PC-3 (cell line): ENCODE measurements around the gene VTI1A. TPM values are rescaled to one million over a fixed set of nuclear protein-coding genes. Genes with fewer than 3 reads are reported as not detected.

Experiments used
- ATAC-seq: fragments of 200-7000 bp; cut with Tn5 transposase; 2 replicates; pipeline ENCODE4 v1.9.1; 2020; ENCODE audit warnings: mild to moderate bottlenecking, moderate library complexity
- BruUV-seq: library from RNA; stranded (reverse); fragments of 400-500 nt; replicated peaks from 2 replicates; lab custom pipeline; 2021; lab: Mats Ljungman, UMichigan
- CTCF ChIA-PET: fragments of 300-600 bp; sonication (Branson Sonifier 250); formaldehyde crosslinking; loops from one replicate; lab custom pipeline; 2022; ENCODE audit warnings: antibody characterized with exemption; lab: Charles Lee
- POLR2A ChIA-PET: fragments of 300-600 bp; sonication (Branson Sonifier 250); formaldehyde crosslinking; loops from one replicate; lab custom pipeline; 2022; ENCODE audit warnings: antibody characterized with exemption; ENCODE audit not compliant: unreplicated experiment; lab: Charles Lee
- DNase-seq: peaks from one replicate; pipeline ENCODE4 v3.0.0-alpha.2; 2015
- H2AFZ ChIP-seq: fragments of 300-600 bp; sonication (generic); 2 replicates; pipeline ENCODE4 v1.6.0; 2016; ENCODE audit warnings: antibody characterized with exemption, low read length
- H3F3A ChIP-seq: fragments of 300-600 bp; sonication (generic); one replicate; pipeline ENCODE4 v1.6.0; 2017; ENCODE audit warnings: antibody characterized with exemption, low read length, control low read depth, mild to moderate bottlenecking; ENCODE audit not compliant: unreplicated experiment
- H3K27ac ChIP-seq: fragments of 300-600 bp; sonication (generic); 2 replicates; pipeline ENCODE4 v1.5.1; 2016; ENCODE audit warnings: mild to moderate bottlenecking, low read length
- H3K27me3 ChIP-seq: fragments of 300-600 bp; sonication (generic); 2 replicates; pipeline ENCODE4 v1.6.1; 2016; ENCODE audit warnings: low read length, mixed read lengths
- H3K36me3 ChIP-seq: fragments of 300-600 bp; sonication (generic); 2 replicates; pipeline ENCODE4 v1.6.1; 2016; ENCODE audit warnings: low read depth, mixed run types, low read length, mixed read lengths
- H3K4me1 ChIP-seq: fragments of 300-600 bp; sonication (generic); 2 replicates; pipeline ENCODE4 v1.5.1; 2016; ENCODE audit warnings: low read length; ENCODE audit not compliant: insufficient read depth
- H3K4me2 ChIP-seq: fragments of 300-600 bp; sonication (generic); 2 replicates; pipeline ENCODE4 v1.6.0; 2016; ENCODE audit warnings: low read length
- H3K4me3 ChIP-seq: fragments of 300-600 bp; sonication (generic); 2 replicates; pipeline ENCODE4 v1.5.1; 2016; ENCODE audit warnings: mild to moderate bottlenecking, low read length, mixed read lengths
- H3K79me2 ChIP-seq: fragments of 300-600 bp; sonication (generic); 2 replicates; pipeline ENCODE4 v1.6.1; 2017; ENCODE audit warnings: low read length, mixed read lengths
- H3K9ac ChIP-seq: fragments of 300-600 bp; sonication (generic); 2 replicates; pipeline ENCODE4 v1.6.0; 2016; ENCODE audit warnings: mild to moderate bottlenecking, low read length
- H3K9me2 ChIP-seq: fragments of 300-600 bp; sonication (generic); replicated peaks from 2 replicates; pipeline ENCODE4 v1.6.1; 2016; ENCODE audit warnings: mixed run types, low read length, mixed read lengths
- H3K9me3 ChIP-seq: fragments of 300-600 bp; sonication (generic); 2 replicates; pipeline ENCODE4 v1.6.1; 2016; ENCODE audit warnings: low read length, mixed read lengths
- H4K20me1 ChIP-seq: fragments of 300-600 bp; sonication (generic); 2 replicates; pipeline ENCODE4 v1.6.1; 2016; ENCODE audit warnings: low read length, mixed read lengths
- EZH2 ChIP-seq: fragments of 300-600 bp; sonication (generic); IDR thresholded peaks from one replicate; pipeline ENCODE4 v1.6.1; 2017; ENCODE audit warnings: antibody characterized with exemption, mild to moderate bottlenecking, low read length; ENCODE audit not compliant: unreplicated experiment
- EZH2phosphoT487 ChIP-seq: fragments of 300-600 bp; sonication (generic); IDR thresholded peaks from 2 replicates; pipeline ENCODE4 v1.6.1; 2018; ENCODE audit warnings: mild to moderate bottlenecking, antibody characterized with exemption, low read length, borderline replicate concordance
- intact Hi-C: fragments of 100-400 bp; cut with micrococcal nuclease; formaldehyde crosslinking; loops from 2 replicates; pipeline ENCODE4 v1.9.0; 2023
- total RNA-seq: library from RNA; depleted of rRNA; stranded (reverse); fragments of >200 nt; gene quantifications from 2 replicates; pipeline ENCODE4 v1.2.3, GENCODE V29; 2014
- TF ChIP-seq, protein P1 (sequence below): fragments of 300-600 bp; sonication (generic); conservative IDR thresholded peaks from 2 replicates; pipeline ENCODE4 v1.5.1; 2017; ENCODE audit warnings: antibody characterized with exemption, low read depth, mild to moderate bottlenecking, low read length

The VTI1A gene
- total RNA-seq, 1 experiment from 2014 or later = 18.1 TPM

DNA sequence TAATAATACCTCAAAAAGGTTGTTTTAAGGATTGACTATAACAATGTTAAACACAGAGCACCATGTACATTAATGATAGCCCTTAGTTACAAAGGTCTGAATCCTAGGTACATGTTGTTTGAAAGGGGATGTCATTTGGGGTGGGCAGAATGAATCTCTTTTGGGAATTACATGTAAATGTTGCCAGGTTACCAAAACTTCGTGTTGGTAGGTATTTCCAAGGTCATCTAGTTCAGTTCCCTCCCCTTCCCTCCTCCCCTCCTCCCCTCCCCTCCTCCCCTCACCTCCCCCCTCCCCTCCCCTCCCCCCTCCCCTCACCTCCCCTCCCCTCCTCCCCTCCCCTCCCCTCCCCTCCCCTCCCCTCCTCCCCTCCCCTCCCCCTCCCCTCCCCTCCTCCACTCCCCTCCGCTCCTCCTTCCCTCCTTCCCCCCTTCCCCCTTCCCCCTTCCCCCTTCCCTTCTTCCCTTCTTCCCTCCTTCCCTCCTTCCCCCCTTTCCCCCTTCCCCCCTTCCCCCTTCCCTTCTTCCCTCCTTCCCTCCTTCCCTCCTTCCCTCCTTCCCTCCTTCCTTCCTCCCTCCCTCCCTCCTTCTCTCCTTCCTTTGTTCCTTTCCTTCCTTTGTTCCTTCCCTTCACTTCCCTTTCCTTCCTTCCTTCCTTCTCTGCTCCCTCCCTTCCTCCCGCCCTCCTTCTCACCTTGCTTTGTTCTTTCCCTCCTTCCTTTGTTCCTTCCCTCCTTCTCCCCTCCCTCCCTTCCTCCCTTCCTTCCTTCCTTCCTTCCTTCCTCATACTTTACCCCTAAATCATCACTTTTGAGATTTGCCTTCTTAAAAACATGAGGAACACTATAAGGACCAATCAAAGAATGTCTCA is 8.1 kb downstream of the VTI1A start:
- H3K9ac ChIP-seq = no peak overlapping the region
- no peak overlapping the region for H3K27ac ChIP-seq
- TF ChIP-seq, protein P1, sequence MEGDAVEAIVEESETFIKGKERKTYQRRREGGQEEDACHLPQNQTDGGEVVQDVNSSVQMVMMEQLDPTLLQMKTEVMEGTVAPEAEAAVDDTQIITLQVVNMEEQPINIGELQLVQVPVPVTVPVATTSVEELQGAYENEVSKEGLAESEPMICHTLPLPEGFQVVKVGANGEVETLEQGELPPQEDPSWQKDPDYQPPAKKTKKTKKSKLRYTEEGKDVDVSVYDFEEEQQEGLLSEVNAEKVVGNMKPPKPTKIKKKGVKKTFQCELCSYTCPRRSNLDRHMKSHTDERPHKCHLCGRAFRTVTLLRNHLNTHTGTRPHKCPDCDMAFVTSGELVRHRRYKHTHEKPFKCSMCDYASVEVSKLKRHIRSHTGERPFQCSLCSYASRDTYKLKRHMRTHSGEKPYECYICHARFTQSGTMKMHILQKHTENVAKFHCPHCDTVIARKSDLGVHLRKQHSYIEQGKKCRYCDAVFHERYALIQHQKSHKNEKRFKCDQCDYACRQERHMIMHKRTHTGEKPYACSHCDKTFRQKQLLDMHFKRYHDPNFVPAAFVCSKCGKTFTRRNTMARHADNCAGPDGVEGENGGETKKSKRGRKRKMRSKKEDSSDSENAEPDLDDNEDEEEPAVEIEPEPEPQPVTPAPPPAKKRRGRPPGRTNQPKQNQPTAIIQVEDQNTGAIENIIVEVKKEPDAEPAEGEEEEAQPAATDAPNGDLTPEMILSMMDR = no peak
- no peak for TF ChIP-seq EZH2
- no peak for TF ChIP-seq EZH2phosphoT487
- H4K20me1 ChIP-seq = no peaks in the 10 kb centered on the region
- H3K4me3 ChIP-seq = no peak overlapping the region
- DNase-seq (no peak), ATAC-seq (no peak)
- H3K9me3 ChIP-seq = no peaks in the 10 kb centered on the region
- ChIA-PET POLR2A (no interaction called here), CTCF (no interaction called here)
- no peak overlapping the region for H3K4me2 ChIP-seq
- H3F3A ChIP-seq = no peaks in the 10 kb centered on the region
- no peaks in the 10 kb centered on the region for H3K27me3 ChIP-seq
- no peaks in the 10 kb centered on the region for H3K79me2 ChIP-seq
- no peaks in the 10 kb centered on the region for H3K9me2 ChIP-seq
- H2AFZ ChIP-seq = no peak overlapping the region
- no peaks in the 10 kb centered on the region for H3K4me1 ChIP-seq
- H3K36me3 ChIP-seq = no peaks in the 10 kb centered on the region
- intact Hi-C loops = no loop called here
- no TSS peak for BruUV-seq

DNA sequence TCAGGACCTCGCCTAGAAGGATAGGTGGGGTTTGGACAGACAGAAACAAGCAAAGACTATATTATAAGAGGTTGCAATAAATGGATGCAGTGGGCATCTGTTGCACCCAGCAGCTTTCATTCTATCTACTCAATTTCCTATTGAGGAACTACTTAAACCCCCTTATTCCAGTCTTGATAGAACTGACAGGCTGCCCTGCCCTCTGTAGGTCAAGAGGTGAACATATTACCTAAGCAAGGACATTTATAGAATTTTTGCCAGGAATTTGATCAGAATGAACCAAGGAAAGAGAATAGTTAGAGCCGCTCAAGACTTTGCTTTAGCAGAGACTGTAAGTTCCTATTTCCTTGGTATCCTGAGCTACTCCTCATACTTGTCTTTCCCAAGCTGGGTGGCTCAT is 9.5 kb downstream of the VTI1A start:
- no peaks in the 10 kb centered on the region for H3K9me2 ChIP-seq
- H3K27ac ChIP-seq = no peak overlapping the region
- H3K27me3 ChIP-seq = no peaks in the 10 kb centered on the region
- DNase-seq (no peak), ATAC-seq (no peak)
- no peak overlapping the region for H3K9ac ChIP-seq
- H3K4me3 ChIP-seq = no peak overlapping the region
- no peak for TF ChIP-seq EZH2phosphoT487
- TF ChIP-seq, protein P1 = 0 out of 2 replicates have a peak, but pooled peaks have one; percentile 10
- intact Hi-C loops = no loop called here
- no peaks in the 10 kb centered on the region for H3K4me1 ChIP-seq
- H2AFZ ChIP-seq = no peak overlapping the region
- no peak overlapping the region for H3K4me2 ChIP-seq
- no peaks in the 10 kb centered on the region for H3K79me2 ChIP-seq
- H3K9me3 ChIP-seq = no peaks in the 10 kb centered on the region
- BruUV-seq = no TSS peak
- ChIA-PET POLR2A (no interaction called here), CTCF (no interaction called here)
- H3K36me3 ChIP-seq = no peaks in the 10 kb centered on the region
- no peaks in the 10 kb centered on the region for H4K20me1 ChIP-seq
- no peaks in the 10 kb centered on the region for H3F3A ChIP-seq

- H3K4me2 ChIP-seq = no peak overlapping the region
- no peaks in the 10 kb centered on the region for H3K9me3 ChIP-seq
- BruUV-seq = no TSS peak
- H3K27me3 ChIP-seq = no peaks in the 10 kb centered on the region
- H2AFZ ChIP-seq = no peak overlapping the region
- TF ChIP-seq EZH2 = no peak
- TF ChIP-seq EZH2phosphoT487 = no peak
- TF ChIP-seq, protein P1 = no peak
- H3K27ac ChIP-seq = no peak overlapping the region
- no peak for DNase-seq
- H3K9ac ChIP-seq = no peak overlapping the region
- intact Hi-C loops = no loop called here
- no peaks in the 10 kb centered on the region for H3F3A ChIP-seq
- no peaks in the 10 kb centered on the region for H4K20me1 ChIP-seq
- H3K36me3 ChIP-seq = no peaks in the 10 kb centered on the region; the same call in 1 of the 2 replicates
- no peak for ATAC-seq
- POLR2A ChIA-PET = no interaction called here
- H3K4me1 ChIP-seq = no peaks in the 10 kb centered on the region
- H3K9me2 ChIP-seq = no peaks in the 10 kb centered on the region
- no peaks in the 10 kb centered on the region for H3K79me2 ChIP-seq
- CTCF ChIA-PET = no interaction called here
- H3K4me3 ChIP-seq = no peak overlapping the region
Measured at GRCh38 chr10:112460366-112460765, 13.4 kb downstream of the VTI1A start.
